Testis (tissue), 2 donors: ENCODE measurements around the gene NRP1.

Source experiments
- POLR2A ChIP-seq: fragments of 450-650 bp; IDR thresholded peaks from one replicate; pipeline ENCODE4 v1.6.1; 2017; ENCODE audit warnings: antibody characterized with exemption, mild to moderate bottlenecking, moderate library complexity
- TF ChIP-seq, protein P1 (sequence below), 3 experiments: fragments of 450-650 bp in 2 of 3; fragments of 200-600 bp in 1 of 3; sonication (generic) in 1 of 3; IDR thresholded peaks; one replicate each; pipeline ENCODE4 v1.5.1; 2016 to 2019; ENCODE audit warnings: antibody characterized with exemption in 3 of 3, mild to moderate bottlenecking in 2 of 3, moderate library complexity in 1 of 3

DNA sequence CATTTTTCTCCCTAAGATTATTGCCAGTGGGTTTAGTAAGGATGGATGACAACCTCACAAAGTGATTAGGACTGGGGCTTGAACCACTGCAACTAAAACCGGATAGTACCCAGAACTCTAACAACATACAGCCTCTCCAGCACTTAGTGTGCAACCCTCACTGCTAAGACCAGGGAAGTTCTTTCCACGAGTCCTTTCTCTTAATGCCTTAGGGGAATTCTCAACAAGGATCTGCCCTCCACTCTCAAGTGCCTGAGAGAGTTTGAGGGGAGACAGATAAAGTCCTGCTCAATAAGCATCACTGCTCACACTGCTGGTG, 104.6 kb downstream of the NRP1 start:
- no peak for TF ChIP-seq POLR2A
- TF ChIP-seq, protein P1, sequence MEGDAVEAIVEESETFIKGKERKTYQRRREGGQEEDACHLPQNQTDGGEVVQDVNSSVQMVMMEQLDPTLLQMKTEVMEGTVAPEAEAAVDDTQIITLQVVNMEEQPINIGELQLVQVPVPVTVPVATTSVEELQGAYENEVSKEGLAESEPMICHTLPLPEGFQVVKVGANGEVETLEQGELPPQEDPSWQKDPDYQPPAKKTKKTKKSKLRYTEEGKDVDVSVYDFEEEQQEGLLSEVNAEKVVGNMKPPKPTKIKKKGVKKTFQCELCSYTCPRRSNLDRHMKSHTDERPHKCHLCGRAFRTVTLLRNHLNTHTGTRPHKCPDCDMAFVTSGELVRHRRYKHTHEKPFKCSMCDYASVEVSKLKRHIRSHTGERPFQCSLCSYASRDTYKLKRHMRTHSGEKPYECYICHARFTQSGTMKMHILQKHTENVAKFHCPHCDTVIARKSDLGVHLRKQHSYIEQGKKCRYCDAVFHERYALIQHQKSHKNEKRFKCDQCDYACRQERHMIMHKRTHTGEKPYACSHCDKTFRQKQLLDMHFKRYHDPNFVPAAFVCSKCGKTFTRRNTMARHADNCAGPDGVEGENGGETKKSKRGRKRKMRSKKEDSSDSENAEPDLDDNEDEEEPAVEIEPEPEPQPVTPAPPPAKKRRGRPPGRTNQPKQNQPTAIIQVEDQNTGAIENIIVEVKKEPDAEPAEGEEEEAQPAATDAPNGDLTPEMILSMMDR (IDR thresholded peaks at IDR 0.05): no peak
